ENCODE results near the gene TMEM25.
"Not testable (repeated sequence)": the region's sequence is repeated elsewhere in the genome, so short reads cannot be mapped to it uniquely, and the experiment has no call there.

Gene TMEM25

DNA sequence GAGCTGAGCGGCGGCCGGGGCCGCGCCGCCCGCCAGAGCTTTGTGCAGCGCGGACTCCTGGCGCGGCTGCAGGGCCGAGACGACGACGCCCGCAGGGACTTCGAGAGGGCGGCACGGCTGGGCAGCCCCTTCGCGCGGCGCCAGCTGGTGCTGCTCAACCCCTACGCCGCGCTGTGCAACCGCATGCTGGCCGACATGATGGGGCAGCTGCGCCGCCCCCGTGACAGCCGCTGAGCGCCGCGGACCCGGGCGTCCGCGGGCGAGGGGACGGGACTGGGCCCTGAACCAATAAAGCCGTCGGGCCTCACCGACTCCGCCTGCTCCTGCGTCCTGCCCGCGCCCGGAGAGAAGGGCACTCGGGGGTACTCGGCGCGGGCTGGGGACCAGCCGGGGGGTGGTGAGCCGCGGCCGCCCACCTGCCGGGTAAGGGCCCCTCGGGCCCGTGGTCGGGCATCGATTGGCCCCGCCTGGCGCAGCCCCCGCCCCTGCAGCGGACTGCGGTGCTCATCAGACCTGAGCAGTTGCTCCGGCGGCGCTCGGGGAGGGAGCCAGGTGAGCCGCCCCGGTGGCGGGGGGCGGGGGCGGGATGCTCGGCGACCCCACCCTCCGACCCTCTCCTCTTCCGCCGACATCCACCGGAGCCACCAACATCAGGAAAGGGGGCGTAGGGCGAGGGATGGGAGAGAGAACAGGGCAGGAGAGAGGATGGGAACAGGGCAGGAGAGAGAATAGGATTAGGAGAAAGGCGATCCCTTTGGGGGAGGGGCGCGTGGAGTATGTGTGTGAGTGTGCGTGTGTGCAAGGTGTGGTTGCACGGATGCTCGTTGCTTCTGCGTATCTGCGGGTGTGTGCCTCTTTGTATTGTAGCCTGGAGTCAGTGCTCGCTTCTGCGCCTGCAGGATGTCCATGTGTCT is at the start of gene TMEM25:
Gene TMEM25 (plus strand): TSS at position 510 of the 914 bp plus-strand sequence. CDS start 610 bp downstream, outside the sequence.
- DNase-seq (ENCODE audit: low read depth), result no peak

DNA sequence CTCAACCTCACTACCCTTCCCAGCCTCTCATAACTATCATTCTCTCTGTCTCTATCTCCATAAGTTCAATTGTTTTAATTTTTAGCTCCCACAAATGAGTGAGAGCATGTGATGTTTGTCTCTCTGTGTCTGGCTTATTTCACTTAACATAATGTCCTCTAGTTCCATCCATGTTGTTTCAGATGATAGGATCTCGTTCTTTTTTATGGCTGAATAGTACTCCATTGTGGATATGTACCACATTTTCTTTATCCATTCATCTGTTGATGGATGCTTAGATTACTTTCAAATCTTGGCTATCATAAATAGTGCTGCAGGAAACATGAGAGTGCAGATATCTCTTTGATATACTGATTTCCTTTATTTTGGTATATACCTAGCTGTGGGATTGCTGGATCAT is 49.8 kb upstream of the TMEM25 start:
- not testable (repeated sequence) for DNase-seq (ENCODE audit: low read depth)

DNA sequence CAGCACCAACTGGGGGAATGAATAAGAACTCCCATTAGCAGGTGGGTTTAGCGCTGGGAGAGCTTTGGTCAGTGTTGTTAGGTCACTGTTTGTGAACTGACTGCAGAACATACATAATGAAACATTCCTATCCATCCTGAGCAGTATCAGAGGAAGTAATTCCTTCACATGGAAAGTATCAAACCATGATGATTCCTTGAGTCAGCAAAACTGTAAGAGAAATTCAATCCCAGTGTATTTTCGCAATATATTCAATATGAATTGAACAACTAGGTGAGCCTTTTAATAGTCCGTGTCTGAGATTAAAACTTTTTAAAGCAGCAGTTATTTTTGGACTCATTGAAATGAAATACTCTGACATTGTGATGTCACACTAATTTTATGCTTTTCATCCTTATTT is 46.6 kb upstream of the TMEM25 start:
- no peak for DNase-seq (ENCODE audit: low read depth)

DNA sequence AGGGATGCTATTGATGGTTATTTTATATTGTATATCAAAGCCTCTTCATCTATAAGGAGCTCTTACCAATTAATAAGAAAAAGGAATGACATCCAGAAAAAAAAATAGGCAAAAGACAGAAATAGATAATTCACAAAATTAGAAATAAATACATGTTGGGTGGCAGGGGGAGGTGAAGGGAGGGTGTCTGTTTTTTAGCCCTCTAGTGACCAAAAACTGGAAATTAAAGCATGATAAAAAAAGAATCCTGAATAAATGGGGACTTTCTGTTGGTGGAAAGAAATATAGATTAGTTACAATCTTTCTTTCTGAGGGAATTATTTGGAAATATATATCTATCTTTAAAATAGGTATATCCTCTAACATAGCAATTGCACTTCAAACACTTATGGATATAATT is 45.7 kb upstream of the TMEM25 start:
- DNase-seq (ENCODE audit: low read depth), result no peak

DNA sequence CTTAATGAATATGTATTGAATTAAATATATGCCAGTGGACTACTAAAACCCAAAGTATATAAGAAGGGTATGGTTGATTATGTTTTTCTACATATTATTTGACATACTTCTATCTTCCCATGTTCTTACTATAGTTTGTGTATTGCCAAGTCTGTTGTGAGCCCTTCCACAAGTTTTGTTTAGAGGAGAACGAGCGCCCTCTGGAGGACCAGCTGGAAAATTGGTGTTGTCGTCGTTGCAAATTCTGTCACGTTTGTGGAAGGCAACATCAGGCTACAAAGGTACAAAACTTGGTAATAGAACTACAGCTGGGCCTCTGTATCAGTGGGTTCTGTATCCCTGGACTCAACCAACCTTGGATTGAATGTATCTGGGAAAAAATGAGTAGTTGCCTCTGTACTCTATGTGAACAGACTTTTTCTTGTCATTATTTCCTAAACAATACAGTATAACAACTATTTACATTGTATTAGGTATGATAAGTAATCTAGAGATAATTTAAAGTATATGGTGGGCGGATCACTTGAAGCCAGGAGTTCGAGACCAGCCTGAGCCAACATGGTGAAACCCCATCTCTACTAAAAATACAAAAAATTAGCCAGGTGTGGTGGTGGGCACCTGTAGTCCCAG is 42.4 kb upstream of the TMEM25 start:
- peak; percentile 78 for DNase-seq (ENCODE audit: low read depth)

DNA sequence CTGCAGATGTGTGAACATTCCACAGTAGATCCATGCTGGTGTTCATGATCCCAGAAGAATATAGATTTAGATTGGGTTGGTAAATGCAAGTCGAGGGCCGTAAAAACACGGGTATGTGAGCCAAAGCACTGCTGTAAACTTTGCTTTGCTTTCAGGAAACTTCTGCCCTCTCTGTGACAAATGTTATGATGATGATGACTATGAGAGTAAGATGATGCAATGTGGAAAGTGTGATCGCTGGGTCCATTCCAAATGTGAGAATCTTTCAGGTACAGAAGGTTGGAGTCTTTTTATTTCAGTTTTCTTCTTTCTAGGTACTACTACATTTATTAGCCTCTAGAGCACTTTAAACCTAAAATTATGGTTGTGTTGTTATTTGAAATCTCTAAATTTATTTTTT is 40.0 kb upstream of the TMEM25 start:
- no peak for DNase-seq (ENCODE audit: low read depth)

DNA sequence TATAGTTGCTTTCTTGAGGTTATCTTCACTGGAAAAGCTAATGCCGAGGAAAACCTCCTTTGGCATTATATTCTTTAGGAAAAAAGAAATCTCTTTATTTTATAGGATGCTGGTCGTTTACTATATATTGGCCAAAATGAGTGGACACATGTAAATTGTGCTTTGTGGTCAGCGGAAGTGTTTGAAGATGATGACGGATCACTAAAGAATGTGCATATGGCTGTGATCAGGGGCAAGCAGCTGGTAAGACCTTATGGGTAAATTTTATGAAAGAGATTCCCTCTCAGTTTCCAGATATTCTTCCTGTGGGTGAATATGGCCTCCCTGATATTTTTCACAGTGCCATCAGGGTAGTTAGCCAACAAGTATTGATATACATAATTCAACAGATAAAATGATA is 33.2 kb upstream of the TMEM25 start:
- peak; percentile 8 for DNase-seq (ENCODE audit: low read depth)

DNA sequence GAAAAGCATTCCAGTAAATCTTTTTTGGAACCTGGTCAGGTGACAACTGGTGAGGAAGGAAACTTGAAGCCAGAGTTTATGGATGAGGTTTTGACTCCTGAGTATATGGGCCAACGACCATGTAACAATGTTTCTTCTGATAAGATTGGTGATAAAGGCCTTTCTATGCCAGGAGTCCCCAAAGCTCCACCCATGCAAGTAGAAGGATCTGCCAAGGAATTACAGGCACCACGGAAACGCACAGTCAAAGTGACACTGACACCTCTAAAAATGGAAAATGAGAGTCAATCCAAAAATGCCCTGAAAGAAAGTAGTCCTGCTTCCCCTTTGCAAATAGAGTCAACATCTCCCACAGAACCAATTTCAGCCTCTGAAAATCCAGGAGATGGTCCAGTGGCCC is 27.8 kb upstream of the TMEM25 start:
- no peak for DNase-seq (ENCODE audit: low read depth)

DNA sequence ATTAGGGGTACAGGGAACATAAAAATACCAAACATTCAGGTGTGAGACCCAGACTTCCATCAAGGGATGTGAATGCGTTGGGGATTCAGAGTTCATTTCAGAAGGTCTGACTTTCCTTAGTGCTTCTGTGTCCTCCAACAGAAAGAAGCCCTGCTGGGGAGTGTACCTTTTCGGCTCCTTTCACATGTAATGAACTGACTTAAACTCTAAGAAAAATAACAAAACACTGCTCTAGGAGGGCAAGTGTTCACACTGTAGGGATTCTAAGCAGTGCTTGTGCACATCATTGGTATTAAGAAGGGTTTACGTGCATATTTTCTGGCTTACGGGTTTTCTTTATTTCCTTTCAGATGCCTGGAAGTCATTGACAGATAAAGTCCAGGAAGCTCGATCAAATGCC is 19.4 kb upstream of the TMEM25 start:
- no peak for DNase-seq (ENCODE audit: low read depth)

DNA sequence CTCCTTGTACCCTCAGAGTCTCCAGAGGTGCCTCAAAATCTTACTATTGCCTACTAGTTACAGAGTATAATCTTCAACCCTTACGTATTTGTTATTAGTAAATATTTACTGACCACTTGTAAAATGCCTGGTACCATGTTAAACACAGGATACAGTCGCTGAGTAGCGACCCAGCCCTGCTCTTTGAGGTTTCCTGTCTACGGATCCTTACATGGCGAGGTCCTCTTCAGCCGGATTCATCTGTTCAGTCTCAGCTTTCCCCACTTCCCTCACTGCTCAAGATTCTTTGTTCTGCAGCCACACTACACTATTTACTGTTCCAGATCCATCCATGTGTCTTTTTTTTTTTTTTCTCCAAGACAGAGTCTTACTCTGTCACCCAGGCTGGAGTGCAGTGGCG is 16.9 kb upstream of the TMEM25 start:
- no peak for DNase-seq (ENCODE audit: low read depth)

DNA sequence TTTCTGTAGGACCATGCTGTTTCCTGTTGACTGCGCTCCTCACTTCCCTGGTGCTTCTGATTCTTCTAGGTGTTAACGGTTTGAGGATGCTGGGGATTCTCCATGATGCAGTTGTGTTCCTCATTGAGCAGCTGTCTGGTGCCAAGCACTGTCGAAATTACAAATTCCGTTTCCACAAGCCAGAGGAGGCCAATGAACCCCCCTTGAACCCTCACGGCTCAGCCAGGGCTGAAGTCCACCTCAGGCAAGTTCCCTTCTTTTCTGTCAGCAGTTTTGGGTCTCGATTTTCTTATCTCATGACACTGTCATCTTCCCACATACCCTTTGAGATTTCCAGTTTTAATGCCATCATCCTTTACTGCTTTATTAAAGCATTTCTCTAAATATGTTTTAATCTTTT is 11.4 kb upstream of the TMEM25 start:
- DNase-seq (ENCODE audit: low read depth), result no peak

DNA sequence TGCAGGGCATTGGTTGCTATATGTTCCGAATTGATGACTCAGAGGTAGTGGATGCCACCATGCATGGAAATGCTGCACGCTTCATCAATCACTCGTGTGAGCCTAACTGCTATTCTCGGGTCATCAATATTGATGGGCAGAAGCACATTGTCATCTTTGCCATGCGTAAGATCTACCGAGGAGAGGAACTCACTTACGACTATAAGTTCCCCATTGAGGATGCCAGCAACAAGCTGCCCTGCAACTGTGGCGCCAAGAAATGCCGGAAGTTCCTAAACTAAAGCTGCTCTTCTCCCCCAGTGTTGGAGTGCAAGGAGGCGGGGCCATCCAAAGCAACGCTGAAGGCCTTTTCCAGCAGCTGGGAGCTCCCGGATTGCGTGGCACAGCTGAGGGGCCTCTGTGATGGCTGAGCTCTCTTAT is 9.1 kb upstream of the TMEM25 start:
- no peak for DNase-seq (ENCODE audit: low read depth)

DNA sequence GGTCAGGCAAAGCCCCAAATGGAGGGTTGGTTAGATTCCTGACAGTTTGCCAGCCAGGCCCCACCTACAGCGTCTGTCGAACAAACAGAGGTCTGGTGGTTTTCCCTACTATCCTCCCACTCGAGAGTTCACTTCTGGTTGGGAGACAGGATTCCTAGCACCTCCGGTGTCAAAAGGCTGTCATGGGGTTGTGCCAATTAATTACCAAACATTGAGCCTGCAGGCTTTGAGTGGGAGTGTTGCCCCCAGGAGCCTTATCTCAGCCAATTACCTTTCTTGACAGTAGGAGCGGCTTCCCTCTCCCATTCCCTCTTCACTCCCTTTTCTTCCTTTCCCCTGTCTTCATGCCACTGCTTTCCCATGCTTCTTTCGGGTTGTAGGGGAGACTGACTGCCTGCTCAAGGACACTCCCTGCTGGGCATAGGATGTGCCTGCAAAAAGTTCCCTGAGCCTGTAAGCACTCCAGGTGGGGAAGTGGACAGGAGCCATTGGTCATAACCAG is 8.4 kb upstream of the TMEM25 start:
- peak; percentile 6 for DNase-seq (ENCODE audit: low read depth)

DNA sequence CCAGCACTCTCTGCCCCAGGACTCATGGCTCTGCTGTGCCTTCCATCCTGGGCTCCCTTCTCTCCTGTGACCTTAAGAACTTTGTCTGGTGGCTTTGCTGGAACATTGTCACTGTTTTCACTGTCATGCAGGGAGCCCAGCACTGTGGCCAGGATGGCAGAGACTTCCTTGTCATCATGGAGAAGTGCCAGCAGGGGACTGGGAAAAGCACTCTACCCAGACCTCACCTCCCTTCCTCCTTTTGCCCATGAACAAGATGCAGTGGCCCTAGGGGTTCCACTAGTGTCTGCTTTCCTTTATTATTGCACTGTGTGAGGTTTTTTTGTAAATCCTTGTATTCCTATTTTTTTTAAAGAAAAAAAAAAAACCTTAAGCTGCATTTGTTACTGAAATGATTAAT is 6.6 kb upstream of the TMEM25 start:
- DNase-seq (ENCODE audit: low read depth), result no peak

DNA sequence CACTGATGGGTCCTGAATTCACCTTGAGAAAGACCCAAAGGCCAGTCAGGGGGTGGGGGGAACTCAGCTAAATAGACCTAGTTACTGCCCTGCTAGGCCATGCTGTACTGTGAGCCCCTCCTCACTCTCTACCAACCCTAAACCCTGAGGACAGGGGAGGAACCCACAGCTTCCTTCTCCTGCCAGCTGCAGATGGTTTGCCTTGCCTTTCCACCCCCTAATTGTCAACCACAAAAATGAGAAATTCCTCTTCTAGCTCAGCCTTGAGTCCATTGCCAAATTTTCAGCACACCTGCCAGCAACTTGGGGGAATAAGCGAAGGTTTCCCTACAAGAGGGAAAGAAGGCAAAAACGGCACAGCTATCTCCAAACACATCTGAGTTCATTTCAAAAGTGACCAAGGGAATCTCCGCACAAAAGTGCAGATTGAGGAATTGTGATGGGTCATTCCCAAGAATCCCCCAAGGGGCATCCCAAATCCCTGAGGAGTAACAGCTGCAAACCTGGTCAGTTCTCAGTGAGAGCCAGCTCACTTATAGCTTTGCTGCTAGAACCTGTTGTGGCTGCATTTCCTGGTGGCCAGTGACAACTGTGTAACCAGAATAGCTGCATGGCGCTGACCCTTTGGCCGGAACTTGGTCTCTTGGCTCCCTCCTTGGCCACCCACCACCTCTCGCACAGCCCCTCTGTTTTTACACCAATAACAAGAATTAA is 6.1 kb upstream of the TMEM25 start:
- DNase-seq (ENCODE audit: low read depth), result no peak

DNA sequence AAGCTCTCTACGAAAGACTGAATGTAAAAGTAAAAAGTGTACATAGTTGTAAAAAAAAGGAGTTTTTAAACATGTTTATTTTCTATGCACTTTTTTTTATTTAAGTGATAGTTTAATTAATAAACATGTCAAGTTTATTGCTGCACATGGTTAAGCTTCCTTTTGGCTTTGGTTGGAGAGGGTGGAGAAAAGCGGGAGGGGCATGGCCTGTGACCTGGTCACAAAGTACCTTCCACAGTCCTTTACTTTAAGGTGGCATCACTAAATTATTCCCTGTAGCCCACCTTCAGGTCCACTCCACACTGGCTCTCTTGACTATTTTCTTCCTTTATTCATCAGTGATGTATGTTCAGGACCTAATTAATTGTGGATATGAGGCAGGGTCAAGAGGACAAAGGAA is 4.3 kb upstream of the TMEM25 start:
- no peak for DNase-seq (ENCODE audit: low read depth)

DNA sequence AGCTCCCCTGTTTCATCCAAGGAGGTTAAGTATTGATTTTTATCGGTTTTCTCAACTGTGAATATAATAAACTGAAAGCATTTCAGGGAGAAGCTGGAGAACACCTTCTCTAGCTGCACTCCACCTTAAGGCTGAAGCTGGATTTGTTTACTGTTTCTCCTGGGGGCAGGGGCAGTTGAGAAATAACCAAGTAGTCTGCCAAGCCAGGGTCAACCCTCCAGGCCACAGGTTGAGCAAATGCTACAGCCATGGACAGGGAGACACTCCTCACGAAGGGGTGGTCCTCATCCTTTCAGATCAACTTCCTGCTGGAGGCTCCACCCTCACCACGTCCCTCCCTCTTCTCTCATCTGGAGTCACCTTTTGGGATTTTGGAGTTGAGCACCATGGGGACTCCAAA is 3.9 kb upstream of the TMEM25 start, which contains the start of gene TTC36:
Gene TTC36 (plus strand): TSS at position 366 of the 400 bp plus-strand sequence. CDS start 21 bp downstream, at position 387.
- DNase-seq (ENCODE audit: low read depth), result no peak

DNA sequence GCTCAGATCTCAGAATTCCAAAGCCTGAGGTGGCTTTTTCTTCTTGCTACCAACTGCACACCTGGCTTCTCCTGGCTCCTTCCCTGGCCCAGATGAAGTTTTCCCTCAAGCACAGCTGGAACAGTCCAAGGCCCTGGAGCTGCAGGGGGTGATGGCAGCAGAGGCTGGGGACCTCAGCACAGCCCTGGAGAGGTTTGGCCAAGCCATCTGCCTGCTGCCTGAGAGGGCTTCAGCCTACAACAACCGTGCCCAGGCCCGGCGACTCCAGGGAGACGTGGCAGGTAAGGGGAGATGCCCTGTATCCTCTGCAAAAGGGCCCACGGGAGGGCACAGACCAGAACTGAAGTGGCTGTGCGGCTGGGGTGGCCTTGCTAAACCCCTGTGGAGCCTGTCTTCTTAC is 2.5 kb upstream of the TMEM25 start:
- no peak for DNase-seq (ENCODE audit: low read depth)

DNA sequence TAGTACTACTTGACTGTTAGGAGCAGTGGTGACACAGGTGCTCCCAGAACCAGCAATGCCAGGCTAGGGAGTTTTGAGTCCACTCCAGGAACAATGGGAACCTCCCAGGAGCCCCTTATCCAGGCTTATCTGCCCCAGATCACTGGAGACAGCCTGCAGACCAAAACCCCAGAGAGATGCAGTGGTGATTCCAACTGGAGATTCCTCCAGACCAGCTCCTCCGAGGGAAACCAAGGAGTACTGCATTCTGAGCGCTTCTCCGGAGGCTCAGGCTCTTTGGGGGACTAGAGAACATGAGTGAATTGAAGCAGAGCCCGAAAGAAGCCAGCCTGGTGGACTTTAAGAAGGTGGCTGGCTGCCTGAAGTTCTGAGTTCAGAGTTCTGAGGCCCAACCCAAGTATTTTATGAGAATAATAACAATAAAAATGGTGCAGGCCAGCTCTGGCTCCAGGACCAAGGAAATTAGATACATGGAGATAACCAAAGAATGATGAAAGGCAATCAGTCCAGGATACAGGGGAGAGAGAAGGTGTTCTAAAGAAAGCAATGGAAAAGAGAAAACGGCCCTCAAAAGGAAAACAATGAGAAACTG is 1.3 kb upstream of the TMEM25 start:
- no peak for DNase-seq (ENCODE audit: low read depth)

DNA sequence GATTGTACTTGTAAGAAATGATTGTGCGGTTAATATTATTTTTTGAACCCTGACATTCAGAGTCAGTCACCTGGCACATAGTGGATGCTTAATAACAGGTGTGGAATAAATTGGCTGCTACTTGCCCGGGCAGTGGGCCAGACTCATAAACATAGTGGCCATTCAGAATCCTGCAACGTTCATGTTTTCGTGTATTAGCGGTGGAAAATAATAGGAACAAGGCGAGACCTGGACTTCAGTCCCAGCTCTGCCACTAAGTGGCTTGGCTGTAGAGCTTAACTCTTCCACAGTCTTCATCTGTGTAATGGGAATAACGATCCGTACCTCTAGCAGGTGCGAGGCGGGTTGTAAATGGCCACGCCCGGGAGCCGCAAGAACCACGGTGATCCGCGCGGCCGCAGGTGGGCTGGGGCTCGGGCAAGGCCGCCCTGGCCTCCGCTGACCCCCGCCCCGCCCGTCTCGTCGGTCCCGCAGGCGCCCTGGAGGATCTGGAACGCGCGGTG is 761 bp upstream of the TMEM25 start:
- no peak for DNase-seq (ENCODE audit: low read depth)

DNA sequence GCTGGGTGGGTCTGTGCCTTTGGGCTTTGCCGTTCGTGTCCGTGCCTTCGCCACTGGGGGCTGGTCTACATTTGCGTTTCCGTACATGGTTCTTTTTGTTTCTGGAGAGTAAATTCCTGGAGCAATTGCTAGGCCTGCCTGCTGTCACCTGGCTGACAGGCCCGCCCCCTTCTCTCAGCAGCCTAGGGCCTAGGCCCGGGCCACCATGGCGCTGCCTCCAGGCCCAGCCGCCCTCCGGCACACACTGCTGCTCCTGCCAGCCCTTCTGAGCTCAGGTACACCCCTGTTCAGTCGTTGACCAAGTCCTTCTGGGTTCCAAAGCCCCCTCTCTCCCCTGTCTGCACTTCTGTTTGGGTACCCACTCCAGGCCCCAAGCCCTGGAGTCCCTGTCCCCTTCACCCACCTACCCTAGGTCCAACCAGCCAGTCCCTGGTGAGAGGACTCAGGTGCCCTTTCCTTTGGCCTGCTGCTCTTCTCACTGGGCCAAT is 649 bp downstream of the TMEM25 start:
- no peak for DNase-seq (ENCODE audit: low read depth)

DNA sequence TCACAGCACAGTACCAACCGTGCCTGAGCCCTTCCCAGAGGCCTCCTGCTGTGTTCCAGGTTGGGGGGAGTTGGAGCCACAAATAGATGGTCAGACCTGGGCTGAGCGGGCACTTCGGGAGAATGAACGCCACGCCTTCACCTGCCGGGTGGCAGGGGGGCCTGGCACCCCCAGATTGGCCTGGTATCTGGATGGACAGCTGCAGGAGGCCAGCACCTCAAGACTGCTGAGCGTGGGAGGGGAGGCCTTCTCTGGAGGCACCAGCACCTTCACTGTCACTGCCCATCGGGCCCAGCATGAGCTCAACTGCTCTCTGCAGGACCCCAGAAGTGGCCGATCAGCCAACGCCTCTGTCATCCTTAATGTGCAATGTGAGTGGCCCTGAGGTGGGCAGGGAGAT is 1.1 kb downstream of the TMEM25 start:
- DNase-seq (ENCODE audit: low read depth), result no peak

Measured in fibroblast of the conjunctiva (primary cell).